ENCODE results near the gene DLG2.

Gene DLG2

DNA sequence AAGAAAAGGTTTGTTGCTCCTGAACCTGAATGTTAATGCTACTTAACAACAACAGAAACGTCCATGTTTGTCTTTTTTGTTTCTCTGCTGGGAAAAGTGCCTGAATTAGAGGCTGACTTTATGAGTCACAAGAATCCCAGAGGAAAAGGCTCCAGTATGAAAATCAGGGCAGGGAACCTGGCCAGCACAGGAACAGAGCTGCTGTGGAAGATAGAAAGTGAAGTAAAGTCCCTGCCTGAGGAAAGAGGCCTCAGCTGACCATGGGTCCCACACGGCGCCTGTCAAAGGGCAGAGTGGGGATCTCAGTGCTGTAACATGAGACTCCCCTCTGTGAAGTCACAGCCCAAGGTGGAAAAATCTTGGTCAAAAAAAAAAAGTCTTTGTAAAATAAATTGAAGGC is 1708.7 kb downstream of the DLG2 start:
- no peak for DNase-seq (ENCODE audit: low read depth)

DNA sequence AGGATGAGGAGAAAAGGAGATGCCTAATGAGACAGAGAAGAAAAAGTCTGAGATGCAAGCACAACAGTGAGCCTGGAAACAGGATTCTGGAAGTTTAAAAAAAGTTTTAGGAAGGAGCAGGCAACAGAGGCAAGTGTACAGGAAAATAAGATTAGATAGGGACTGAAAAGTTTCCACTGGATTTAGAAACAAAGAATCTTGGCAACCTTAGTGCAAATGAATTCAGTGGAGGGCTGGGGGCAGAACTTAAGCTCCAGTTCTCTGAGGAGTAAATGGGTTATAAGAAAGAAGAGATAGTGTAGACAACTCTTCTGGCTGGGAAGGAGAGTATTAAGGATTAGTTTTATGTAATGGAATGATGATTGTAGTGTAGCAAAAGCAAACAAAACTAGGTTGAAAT is 1712.1 kb downstream of the DLG2 start:
- no peak for DNase-seq (ENCODE audit: low read depth)

DNA sequence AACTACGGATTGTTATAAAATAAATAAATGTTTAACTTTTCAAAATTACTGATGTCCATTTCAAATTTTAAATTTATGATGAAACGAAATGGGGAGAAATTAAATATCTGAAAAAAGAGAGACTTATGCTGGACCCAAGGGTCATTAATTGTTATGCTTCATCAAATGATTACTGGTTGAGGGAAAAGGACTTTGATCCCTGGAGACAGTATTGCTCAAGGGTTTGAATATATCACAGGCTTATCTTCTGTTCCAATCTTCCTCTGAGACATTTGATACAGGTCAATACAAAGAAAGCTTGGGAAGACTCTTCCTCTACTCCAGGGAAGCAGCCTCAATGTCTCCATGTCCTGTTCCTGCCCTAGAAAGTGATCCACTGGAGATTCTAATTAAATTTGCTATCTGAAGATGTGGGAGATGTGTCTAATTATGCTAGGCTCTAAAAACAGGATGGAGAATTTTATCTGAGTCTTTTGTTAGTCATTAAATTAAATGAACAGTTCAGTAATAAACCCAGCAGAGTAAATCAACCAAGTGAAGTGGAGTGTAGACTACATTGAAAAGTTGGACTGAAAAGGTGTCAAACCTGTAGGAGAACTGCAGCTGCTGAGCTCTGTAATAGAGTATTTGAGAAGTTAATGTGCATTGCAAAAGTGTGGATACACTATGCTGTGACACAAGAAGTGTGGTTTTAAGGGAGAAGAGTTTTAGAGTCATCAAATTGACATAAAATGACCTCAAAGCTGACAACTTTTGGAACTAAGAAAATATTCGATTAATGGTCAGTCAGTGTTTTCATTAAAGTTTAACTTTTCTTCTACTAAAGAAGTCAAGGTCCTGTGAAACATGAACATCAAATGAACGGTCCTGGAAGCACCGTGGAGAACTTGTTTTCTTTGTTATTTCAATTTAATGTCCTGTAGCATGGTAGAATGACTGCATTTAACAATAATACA is 1717.3 kb downstream of the DLG2 start:
- no peak for DNase-seq (ENCODE audit: low read depth)

DNA sequence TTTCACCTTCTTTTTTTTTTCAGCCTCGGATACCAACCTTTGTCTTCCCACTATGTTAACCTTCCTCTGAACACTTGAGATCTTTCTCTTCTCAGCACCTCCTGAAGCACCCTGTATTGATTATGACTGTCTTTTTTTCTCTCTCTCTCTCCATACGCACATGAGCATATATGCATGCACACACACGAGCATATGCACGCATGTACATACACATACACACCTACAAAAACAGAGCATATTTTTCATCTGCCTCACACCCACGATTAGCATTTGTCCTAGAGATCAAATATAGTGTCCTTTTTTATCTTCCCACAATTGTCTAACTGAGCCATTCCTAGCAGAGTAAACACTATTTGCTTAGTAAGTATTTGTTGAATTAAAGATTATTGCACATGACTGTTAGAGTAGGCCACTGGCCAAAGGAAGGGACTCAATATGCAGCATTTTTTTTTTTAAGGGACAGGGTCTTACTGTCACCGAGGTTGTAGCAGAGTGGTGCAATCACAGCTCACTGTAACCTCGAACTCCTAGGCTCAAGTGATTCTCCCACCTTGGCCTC is 1718.8 kb downstream of the DLG2 start:
- no peak for DNase-seq (ENCODE audit: low read depth)

DNA sequence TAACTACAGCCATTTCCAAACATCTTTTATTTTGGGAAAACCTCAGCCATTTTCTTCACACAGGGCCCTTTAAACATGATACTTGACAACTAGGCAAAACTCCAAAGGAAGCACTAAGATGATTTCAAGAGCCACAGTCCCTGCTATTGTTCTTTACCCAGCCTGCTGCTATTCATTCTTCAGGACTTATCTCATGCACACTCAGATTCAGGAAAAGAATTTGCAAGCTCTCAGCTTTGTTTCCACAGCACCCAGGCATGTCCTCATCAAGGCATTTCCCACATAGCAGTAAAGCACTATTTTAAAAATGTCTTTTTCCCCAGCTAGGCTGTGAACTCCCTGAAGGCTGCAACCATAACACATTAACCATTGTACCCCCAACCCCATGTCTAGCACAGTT is 1731.6 kb downstream of the DLG2 start:
- DNase-seq (ENCODE audit: low read depth), result no peak

DNA sequence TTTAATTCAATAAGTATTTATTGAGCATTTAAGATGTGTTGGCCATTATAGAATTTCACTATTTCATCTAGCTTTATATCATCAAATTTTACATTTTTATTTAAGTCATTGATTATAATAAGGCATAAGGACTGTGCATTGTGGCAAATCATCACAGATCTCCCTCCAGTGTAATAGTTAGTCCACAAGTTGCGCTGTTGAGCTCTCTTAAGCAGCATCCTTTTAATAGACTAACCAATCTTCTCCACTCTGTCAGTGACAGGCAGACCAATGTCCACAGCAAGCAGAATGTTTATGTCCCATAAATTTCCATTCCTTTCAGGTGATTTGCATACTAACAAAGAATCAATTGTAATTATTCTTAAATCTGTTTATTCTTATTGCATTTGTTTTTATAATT is 1745.7 kb downstream of the DLG2 start:
- DNase-seq (ENCODE audit: low read depth), result no peak

DNA sequence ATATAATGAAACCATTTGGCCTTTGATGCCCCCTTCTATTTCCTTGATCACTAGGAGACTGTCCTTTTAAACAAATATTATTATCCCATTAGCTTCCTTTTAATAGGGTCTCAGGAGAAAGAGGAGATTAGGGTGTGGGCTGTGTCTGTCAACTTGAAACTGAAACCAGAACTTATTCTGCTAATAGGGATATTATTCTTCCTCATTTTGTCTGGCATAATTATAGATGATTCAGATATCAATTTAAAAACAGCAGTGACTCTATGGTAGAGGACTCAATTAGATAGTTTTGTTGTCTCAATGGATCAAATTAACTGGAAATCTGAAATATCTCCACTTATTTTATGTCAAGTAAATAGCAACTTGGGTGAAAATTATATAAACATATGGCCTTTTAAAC is 1756.1 kb downstream of the DLG2 start:
- no peak for DNase-seq (ENCODE audit: low read depth)

DNA sequence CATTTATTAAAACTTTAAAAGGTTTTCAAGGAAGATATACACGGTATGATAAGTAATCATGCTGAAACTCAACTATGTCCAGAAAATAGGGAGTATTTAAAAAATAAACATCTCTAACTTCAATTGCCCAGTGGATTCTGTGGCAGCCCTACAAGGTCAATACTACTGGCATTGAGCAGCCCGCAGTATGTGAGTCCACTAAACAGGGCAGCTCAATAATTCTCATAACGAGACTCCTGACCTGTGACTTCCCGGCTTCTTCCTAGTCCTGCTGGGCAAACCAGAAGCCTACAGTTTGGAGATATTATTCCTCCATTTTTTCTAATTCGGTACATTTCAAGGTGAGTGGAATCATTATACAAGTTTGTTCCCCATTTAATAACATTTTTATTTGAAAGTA is 1760.5 kb downstream of the DLG2 start:
- no peak for DNase-seq (ENCODE audit: low read depth)

DNA sequence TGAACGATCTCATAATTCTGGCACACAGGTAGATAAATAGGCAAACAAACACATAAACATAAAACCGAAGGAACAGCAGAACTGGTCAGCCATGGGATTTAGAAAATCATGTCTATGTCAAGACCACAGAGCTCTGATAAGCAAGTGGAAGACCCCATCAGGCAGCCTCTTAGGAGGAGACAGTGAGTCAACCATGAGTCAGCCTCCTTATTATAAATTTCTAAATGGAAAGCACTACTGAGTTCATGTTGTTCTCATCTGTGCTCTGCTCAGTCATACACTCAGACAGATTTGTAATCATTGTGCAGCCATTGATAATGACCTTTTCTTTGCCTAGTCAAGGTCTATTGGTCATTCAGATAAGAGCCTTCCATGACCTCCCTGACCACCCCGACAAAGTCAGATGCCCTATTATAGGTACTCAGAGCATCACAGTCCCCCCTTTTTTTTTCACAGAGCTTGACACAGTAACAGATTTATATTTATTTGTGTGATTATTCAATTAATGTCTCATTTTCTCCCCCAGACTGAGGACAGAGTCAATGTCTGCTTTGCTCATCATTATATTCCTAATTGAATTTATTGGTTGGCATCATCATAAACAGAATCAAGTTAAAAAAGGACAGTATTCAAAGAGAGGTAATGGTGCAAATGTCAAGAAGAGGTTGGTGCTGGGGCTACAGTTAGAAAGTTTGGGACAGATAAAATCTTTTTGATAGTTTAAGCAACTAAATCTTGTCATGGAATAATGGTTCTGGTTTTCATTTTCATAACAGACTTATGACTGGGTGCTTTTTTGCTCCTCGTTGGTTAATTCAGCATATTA is 1761.3 kb downstream of the DLG2 start:
- no peak for DNase-seq (ENCODE audit: low read depth)

DNA sequence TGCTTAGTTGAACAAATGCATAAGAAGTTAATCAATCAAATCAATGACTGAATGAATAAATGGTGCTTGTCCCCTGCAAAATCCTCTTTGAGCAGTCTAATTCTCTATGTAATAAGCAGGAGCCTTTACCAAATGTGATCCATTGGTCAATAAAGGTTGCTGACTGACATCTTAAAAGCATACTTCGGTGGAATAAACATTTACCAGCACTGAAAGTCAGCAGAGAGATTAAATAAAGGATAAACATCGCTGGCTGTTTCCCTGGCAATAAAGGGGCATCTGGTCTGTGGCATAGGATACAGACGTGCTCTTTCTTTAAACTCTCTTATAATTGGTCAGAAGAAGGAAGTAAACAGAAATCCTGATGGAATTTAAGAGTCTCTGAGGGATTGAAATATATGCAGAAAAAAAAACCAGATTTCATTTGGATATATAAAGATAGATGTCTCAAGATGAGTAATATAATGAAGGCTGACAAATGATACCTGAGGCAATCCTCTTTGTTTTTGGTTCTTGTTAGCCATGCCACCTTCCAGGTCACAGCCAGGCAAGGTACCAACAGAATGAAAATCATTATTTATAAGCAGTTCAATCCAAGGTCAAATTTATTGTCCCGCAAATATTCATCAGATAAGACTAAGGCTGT is 1762.6 kb downstream of the DLG2 start:
- no peak for DNase-seq (ENCODE audit: low read depth)

DNA sequence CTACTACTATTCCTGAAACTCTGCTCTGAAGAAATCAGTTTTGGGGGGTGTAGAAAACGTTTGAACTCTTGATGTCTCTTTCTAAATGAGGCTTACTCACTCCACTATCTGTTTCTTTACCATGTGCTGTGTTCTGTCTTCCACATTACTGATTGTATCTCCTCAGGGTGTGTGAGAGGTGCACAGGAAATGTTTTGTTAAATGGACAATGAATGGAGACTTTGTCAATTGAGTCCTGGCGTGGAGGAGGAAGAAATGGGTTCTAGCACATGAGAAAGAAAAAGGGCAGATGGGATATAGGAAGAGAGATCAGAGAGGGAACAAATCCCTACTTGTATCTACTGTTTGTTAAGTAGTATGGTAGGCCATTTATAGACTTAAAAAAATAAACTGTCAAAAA is 1763.9 kb downstream of the DLG2 start:
- no peak for DNase-seq (ENCODE audit: low read depth)

DNA sequence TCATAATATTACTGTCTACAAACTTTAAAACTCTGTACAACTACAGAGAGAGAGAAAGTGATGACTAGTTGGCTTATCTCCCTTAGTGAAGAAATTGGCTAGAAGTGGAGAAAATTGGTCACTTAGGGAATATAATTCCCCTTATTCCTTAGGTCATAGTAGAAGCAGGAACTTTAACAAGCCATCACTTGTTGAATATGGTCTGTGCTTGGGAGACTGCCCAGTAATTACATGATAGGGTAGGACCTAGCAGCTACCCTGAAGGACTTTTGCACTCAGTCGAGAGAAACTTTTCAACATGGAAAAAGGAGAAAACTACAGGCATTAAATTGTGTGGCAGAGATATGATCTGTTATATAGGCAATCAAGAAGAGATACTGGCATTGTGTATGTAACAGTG is 1764.5 kb downstream of the DLG2 start:
- DNase-seq (ENCODE audit: low read depth), result no peak

DNA sequence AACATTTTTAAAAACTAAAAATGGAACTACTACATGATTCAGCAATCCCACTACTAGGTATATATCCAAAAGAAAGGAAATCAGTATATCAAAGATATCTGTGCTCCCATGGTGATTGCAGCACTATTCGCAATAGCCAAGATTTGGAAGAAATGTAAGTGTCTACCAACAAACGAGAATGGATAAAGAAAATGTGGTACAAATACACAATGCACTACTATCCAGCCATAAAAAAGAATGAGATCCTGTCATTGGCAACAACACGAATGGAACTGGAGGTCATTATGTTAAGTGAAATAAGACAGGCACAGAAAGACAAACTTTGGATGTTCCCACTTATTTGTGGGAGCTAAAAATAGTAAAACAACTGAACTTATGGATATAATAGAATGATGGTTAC is 1765.1 kb downstream of the DLG2 start:
- no peak for DNase-seq (ENCODE audit: low read depth)

DNA sequence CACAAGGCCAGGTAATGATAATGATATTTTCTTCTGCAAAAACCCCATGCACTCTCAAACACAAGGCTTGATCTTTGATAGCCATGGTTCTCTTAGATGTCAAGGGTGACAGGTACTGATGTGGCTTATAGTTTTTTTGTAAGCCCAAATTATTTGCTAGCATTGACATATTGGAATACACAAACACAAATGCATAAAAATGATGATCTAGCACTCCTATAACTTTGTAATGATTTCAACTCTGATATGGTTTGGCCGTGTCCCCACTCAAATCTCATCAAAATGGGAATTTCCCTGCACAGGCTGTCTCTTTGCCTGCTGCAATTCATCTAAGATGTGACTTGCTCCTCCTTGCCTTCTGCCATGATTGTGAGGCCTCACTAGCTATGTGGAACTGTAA is 1768.5 kb downstream of the DLG2 start:
- DNase-seq (ENCODE audit: low read depth), result no peak

DNA sequence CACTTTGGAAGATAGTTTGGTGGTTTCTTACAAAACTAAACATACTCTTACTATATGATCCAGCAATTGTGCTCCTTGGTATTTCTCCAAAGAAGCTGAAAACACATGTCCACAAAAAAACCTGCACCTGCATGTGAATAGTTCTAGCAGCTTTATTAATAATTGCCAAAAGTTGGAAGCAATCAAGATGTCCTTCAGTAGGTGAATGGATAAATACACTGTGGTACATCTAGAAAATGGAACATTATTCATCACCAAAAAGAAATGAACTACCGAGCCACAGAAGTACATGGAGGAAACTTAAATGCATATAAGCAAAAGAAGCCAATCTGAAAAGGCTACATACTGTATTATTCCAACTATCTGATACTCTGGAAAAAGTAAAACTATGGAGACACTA is 1771.9 kb downstream of the DLG2 start:
- no peak for DNase-seq (ENCODE audit: low read depth)

DNA sequence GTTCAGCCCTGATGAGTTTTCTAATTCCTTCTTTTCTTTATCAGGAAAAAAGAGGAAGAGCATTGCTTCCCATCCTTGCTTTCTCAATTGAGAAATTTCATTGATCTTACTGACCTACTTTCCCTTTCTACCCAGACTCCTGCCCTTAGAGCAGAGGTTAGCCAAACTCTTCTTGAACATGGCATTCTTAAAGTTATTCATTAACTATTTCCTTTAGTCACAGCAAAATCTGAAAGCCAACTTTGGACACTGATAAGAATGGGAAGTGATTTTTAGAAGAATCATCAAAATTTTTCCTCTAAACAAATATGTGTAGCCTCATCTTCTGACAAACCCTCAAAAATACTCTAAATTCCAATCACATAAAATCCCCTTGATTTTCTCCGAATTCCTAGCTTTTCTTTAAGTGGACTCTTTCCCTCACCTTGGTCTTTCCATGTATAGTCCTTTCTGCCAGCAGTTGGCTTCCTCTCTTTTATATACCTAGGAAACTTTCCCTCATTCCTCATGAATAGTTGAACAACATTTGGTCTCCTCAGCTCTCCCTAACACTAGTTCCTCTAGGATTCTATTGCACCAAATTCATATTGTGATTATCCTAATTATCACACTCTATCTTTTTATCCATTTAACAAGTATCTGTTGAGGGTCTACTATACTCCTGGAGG is 1774.2 kb downstream of the DLG2 start:
- no peak for DNase-seq (ENCODE audit: low read depth)

DNA sequence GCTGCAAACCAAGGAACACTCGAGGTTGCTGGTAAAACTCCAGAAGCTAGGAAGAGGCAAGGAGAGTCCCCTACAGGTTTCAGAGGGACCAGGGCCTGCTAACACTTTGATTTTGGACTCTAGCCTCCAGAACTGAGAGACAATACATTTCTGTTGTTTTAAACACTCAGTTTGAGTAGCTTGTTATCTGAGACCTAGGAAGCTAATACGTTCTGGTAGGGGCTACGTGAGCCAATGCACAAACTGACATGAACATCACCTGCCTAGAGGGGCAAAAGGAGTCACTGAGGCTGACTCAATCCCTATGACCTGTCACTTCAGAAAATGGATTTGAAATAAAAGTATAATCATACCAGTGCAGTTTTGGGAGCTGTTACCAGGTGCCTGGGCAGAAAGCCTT is 1775.1 kb downstream of the DLG2 start:
- no peak for DNase-seq (ENCODE audit: low read depth)

DNA sequence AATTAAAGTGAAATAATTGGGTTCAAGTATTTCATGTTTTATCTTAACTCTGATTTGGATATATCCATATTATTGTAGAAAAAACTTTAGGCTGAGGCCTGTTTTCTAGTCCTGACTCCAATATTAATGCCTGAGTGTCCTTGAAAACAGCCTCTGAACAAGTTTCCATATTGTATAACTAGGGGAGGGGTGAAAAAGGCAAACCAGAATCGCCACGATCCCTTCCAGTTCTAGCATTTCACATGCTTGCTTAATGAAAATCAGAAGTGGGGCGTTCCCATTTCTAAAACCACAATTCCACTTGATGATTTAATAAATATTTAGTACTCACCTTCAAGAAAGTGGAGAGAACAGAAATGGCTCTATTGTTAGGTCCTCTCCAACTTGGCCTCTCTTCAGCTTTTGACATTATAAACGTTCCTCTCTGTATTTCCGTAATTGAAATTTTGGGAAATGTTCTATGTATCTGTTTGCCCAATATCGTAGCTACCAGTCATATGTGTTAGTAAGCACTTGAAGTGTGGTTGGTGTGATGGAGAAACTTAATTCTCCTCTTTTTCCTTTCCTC is 1779.6 kb downstream of the DLG2 start:
- DNase-seq (ENCODE audit: low read depth), result no peak

DNA sequence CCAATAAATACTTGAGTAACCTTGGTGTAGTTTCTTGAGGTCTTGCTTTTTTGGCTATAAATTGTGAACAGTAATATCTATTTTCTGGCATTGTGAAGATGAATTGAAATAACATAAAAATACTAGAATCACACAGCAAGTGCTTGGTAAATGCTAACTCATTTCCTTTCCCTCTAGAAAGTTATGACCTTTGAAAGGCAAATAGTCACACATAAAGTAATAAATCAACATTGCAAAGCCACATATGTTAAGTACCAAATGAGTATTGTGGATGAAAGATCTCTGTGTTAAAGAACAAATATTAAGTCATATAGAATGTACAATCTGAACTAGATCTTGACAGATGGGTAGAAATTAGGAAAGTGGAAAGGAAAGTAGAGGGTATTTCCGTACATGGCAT is 1781.3 kb downstream of the DLG2 start:
- DNase-seq (ENCODE audit: low read depth), result no peak

DNA sequence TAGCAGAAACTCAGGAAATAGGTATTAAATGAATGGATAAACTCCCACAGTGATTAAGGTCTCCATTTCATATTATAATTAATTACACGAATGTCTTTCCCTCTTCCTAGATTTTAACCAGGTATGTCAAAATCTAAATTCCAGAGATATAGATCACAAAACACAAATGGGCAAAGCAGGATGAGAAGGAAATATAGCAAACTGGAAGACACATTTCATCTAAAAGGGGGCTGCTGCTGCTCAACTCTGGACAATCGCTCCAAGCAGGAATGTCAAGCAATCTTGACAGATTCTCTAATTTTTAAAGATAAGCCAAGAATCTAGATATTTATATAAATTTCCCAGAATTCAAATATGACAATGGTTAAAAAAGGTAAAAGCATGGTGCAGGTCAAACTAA is 1786.8 kb downstream of the DLG2 start:
- DNase-seq (ENCODE audit: low read depth), result no peak

DNA sequence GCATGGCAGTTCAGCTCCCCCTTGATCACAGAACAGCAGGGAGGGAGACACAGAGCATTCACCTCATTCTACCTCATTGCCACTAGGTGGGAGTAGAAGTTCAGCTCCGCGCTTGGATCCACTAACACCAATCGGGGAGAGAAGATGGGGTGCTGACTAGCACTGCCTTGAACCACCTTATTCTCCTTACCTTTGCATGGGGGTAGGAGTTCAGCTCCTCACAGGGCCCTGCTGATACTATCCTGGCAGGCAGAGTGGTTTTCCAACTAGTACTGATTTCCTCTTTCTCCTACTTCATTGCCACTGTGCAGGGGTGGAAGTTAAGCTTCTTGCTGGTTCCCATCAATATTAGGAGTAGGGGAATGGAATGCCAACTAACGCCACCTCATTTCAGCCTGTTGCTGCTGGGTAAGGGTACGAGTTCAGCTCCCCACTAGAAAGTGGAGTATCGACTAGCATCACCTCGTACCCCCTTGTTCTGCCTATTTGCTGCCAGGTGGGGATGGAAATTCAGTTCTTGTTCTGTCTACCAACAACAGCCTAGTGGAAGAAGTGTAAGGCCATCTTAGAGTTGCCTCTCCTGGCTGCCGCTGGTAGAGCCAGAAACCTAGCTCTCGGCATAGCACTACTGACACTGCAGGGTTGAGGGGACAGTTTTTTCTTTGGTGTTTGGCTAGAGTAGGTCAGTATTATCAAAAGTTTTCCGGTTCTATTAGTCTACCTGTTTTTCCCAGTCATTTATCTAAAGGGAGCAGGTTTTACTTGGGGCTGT is 1790.1 kb downstream of the DLG2 start:
- DNase-seq (ENCODE audit: low read depth), result no peak
